Mesendoderm (in vitro differentiated cells): ENCODE results near the gene CHKB.

Experiments used
- DNase-seq: peaks from one replicate; pipeline ENCODE4 v3.0.0; 2013
- H2AK5ac ChIP-seq: 2 replicates; pipeline ENCODE4 v1.6.1; 2013; ENCODE audit warnings: low read length, inconsistent platforms
- H2BK120ac ChIP-seq: 2 replicates; pipeline ENCODE4 v1.6.1; 2013; ENCODE audit warnings: low read depth, mild to moderate bottlenecking, low read length, moderate library complexity, mixed read lengths
- H2BK15ac ChIP-seq: replicated peaks from 2 replicates; pipeline ENCODE4 v1.6.1; 2013; ENCODE audit warnings: low read depth, mild to moderate bottlenecking, moderate library complexity
- H2BK5ac ChIP-seq: 2 replicates; pipeline ENCODE4 v1.6.1; 2013; ENCODE audit warnings: low read length, inconsistent platforms
- H3K18ac ChIP-seq: 2 replicates; pipeline ENCODE4 v1.6.1; 2013; ENCODE audit warnings: mild to moderate bottlenecking, low read length, mixed read lengths
- H3K23ac ChIP-seq: one replicate; pipeline ENCODE4 v1.6.1; 2013; ENCODE audit warnings: low read length
- H3K27ac ChIP-seq: 2 replicates; pipeline ENCODE4 v1.5.1; 2013; ENCODE audit warnings: low read depth, mild to moderate bottlenecking, inconsistent platforms, low read length, moderate library complexity
- H3K27me3 ChIP-seq: 2 replicates; pipeline ENCODE4 v1.6.1; 2013; ENCODE audit warnings: low read length, control low read depth, mild to moderate bottlenecking, inconsistent platforms; ENCODE audit not compliant: insufficient read depth, poor library complexity
- H3K36me3 ChIP-seq: 2 replicates; pipeline ENCODE4 v1.6.1; 2013; ENCODE audit warnings: low read length, inconsistent platforms; ENCODE audit not compliant: control insufficient read depth, insufficient read depth
- H3K4ac ChIP-seq: one replicate; pipeline ENCODE4 v1.6.1; 2013; ENCODE audit warnings: low read depth, mild to moderate bottlenecking, low read length, moderate library complexity
- H3K4me1 ChIP-seq: 2 replicates; pipeline ENCODE4 v1.6.1; 2013; ENCODE audit warnings: low read depth, low read length, inconsistent platforms; ENCODE audit not compliant: control insufficient read depth
- H3K4me2 ChIP-seq: 2 replicates; pipeline ENCODE4 v1.6.1; 2013; ENCODE audit warnings: low read length
- H3K4me3 ChIP-seq: 2 replicates; pipeline ENCODE4 v1.5.1; 2013; ENCODE audit warnings: mild to moderate bottlenecking, low read length
- H3K56ac ChIP-seq: one replicate; pipeline ENCODE4 v1.6.1; 2013; ENCODE audit warnings: low read length
- H3K79me1 ChIP-seq: 2 replicates; pipeline ENCODE4 v1.6.1; 2013; ENCODE audit warnings: low read length, inconsistent platforms
- H3K79me2 ChIP-seq: 2 replicates; pipeline ENCODE4 v1.6.1; 2013; ENCODE audit warnings: mild to moderate bottlenecking, low read length; ENCODE audit not compliant: control insufficient read depth, insufficient read depth
- H3K9ac ChIP-seq: 2 replicates; pipeline ENCODE4 v1.6.1; 2013; ENCODE audit warnings: low read length, inconsistent platforms
- H4K5ac ChIP-seq: one replicate; pipeline ENCODE4 v1.6.1; 2013; ENCODE audit warnings: low read length
- H4K8ac ChIP-seq: one replicate; pipeline ENCODE4 v1.6.1; 2013; ENCODE audit warnings: low read depth, mild to moderate bottlenecking, control low read depth, low read length, moderate library complexity
- WGBS: extraction: QIAGEN DNeasy Blood & Tissue Kit; methylation state at CpG from one replicate; pipeline ENCODE4 v1.1.7; 2013; ENCODE audit warnings: low lambda C conversion rate, missing lambda C conversion rate; ENCODE audit not compliant: insufficient coverage; ENCODE audit errors: extremely low coverage; 5-methylcytosine and 5-hydroxymethylcytosine counted together

CHKB gene

DNA sequence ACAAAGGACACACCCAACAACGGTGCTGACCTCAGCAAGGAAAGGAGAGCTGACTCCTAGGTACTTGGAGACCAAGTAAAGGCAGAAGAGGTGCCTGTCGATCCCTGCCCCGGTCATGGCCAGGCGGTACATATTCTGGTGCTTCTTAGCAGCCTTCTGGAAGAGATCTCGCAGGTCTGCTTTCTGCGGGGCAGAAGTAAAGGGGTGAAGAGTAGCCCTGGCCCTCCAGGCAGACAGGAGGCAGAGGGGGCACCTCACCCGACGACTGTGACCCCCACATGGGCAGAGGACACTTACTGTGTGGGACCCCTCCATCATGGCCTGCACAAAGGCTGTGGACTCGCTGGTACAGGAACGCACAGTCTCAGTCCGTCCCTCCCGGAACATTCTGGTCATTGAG, 11.8 kb downstream of the CHKB start:
- Histone ChIP-seq H3K18ac (no peak overlapping the region), H2BK15ac (no peak overlapping the region), H3K27ac (no peak overlapping the region), H4K8ac (no peak overlapping the region), H3K4me1 (no peaks in the 10 kb centered on the region), H3K79me1 (no peaks in the 10 kb centered on the region), H2BK120ac (no peak overlapping the region), H3K4me3 (no peak overlapping the region), H3K4ac (no peak overlapping the region), H3K23ac (no peak overlapping the region), H4K5ac (no peak overlapping the region), H3K4me2 (no peak overlapping the region), H3K36me3 (peaks cover 24% of the 10 kb centered on the region), H3K79me2 (no peaks in the 10 kb centered on the region), H3K9ac (no peak overlapping the region), H3K56ac (no peak overlapping the region), H3K27me3 (no peaks in the 10 kb centered on the region), H2BK5ac (no peak overlapping the region), H2AK5ac (no peak overlapping the region)
- no CpG with 5 or more reads among the region's 12 CpGs for WGBS
- DNase-seq: no peak

DNA sequence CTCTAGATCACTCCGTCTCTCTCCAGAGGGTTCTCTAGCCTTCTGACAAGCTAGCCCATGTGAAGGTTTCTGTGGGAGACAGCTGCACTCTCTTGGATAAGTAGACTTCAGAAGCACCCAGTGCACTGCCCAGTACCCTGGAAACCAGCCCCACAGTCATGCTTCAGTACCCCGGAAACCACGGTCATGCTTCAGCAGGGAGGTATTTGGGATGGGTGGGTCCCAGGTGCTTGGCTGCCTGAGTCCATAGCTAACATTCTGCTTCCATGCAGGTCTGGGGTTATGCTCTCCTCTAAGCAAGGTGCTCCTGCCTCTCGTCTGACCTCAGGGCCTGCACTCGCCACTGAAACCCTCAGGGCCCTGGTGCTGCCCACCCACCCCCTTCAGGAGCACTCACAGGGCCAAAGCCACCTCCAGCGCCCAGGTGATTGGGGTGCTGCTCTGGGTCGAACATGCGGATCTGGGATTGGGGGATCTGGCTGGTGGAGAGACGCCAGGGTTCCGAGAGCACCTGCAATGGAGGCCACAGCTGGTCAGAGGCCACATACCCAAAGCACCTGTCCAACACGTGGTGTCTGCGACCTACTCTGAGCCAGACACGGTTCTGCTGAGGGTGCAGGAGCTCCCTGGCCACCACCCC, 12.6 kb downstream of the CHKB start:
- Histone ChIP-seq H3K4me2 (no peak overlapping the region), H3K23ac (no peak overlapping the region), H3K4me1 (no peaks in the 10 kb centered on the region), H3K36me3 (peaks cover 21% of the 10 kb centered on the region), H3K4ac (no peak overlapping the region), H3K27ac (no peak overlapping the region), H3K27me3 (no peaks in the 10 kb centered on the region), H2BK120ac (no peak overlapping the region), H3K56ac (no peak overlapping the region), H3K79me1 (no peaks in the 10 kb centered on the region), H3K4me3 (no peak overlapping the region), H2AK5ac (no peak overlapping the region), H3K9ac (no peak overlapping the region), H3K18ac (no peak overlapping the region), H4K5ac (no peak overlapping the region), H2BK15ac (no peak overlapping the region), H3K79me2 (no peaks in the 10 kb centered on the region), H4K8ac (no peak overlapping the region), H2BK5ac (no peak overlapping the region)
- no peak for DNase-seq
- no CpG with 5 or more reads among the region's 13 CpGs for WGBS

DNA sequence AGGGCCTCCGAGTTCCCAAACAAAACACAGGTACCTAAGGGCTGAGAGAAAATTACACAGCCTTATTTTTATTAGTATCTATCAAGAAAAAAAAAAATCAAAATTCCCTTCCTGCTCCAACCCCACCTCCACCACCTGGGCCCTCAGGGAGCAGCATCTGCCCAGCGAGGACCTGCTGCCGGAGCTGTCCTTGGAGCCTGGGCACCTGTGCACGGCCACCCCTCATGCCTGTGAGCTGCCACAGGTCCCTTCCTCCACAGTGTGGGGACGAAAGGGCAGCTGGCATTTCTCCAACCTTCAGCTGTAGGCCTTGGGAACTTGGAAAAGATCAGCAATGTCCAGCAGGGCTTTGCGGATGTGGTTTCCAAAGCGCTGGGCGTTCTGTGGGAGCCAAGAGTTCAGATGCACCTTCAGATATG, 13.6 kb downstream of the CHKB start:
- H2BK5ac ChIP-seq: no peak overlapping the region
- H4K8ac ChIP-seq: no peak overlapping the region
- H3K27me3 ChIP-seq: no peaks in the 10 kb centered on the region
- H3K56ac ChIP-seq: no peak overlapping the region
- no peaks in the 10 kb centered on the region for H3K79me2 ChIP-seq
- no peak overlapping the region for H3K23ac ChIP-seq
- H3K4me1 ChIP-seq: no peaks in the 10 kb centered on the region
- H3K79me1 ChIP-seq: no peaks in the 10 kb centered on the region
- H3K9ac ChIP-seq: no peak overlapping the region
- H2AK5ac ChIP-seq: no peak overlapping the region
- H3K4me3 ChIP-seq: no peak overlapping the region
- H4K5ac ChIP-seq: no peak overlapping the region
- H2BK15ac ChIP-seq: no peak overlapping the region
- no peak overlapping the region for H3K4ac ChIP-seq
- H3K27ac ChIP-seq: no peak overlapping the region
- H3K4me2 ChIP-seq: no peak overlapping the region
- no peak overlapping the region for H2BK120ac ChIP-seq
- WGBS: no CpG with 5 or more reads among the region's 8 CpGs
- DNase-seq: no peak
- peaks cover 19% of the 10 kb centered on the region for H3K36me3 ChIP-seq
- H3K18ac ChIP-seq: no peak overlapping the region

DNA sequence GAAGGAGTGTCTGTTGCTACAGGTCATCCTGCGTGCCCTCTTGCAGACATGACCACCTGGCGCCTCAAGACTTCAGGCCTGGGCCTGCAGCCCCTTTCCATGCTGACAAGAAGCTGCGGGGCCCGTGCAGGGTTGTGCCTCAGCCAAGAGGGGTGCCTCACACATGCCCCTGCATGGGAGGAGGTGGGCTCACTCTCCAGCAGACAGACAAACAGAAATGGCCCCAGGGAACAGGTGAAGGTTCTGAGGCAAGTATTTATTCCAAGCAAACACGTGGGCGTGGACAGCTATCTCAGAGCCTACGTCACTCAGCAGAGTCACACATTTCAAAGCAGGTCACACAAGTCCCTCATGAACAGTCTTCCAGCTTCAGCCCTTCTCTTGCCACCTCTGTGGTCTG, 14.0 kb downstream of the CHKB start:
- H3K18ac ChIP-seq: no peak overlapping the region
- H3K4ac ChIP-seq: no peak overlapping the region
- no peak overlapping the region for H3K4me3 ChIP-seq
- H3K4me1 ChIP-seq: no peaks in the 10 kb centered on the region
- no peaks in the 10 kb centered on the region for H3K79me2 ChIP-seq
- H2AK5ac ChIP-seq: no peak overlapping the region
- H3K56ac ChIP-seq: no peak overlapping the region
- H3K27ac ChIP-seq: no peak overlapping the region
- no peak overlapping the region for H2BK15ac ChIP-seq
- H4K8ac ChIP-seq: no peak overlapping the region
- WGBS: no CpG with 5 or more reads among the region's 7 CpGs
- no peak overlapping the region for H3K23ac ChIP-seq
- H2BK5ac ChIP-seq: no peak overlapping the region
- no peak overlapping the region for H2BK120ac ChIP-seq
- peaks cover 19% of the 10 kb centered on the region for H3K36me3 ChIP-seq
- H3K79me1 ChIP-seq: no peaks in the 10 kb centered on the region
- no peak for DNase-seq
- H3K27me3 ChIP-seq: no peaks in the 10 kb centered on the region
- H3K9ac ChIP-seq: no peak overlapping the region
- no peak overlapping the region for H3K4me2 ChIP-seq
- H4K5ac ChIP-seq: no peak overlapping the region

DNA sequence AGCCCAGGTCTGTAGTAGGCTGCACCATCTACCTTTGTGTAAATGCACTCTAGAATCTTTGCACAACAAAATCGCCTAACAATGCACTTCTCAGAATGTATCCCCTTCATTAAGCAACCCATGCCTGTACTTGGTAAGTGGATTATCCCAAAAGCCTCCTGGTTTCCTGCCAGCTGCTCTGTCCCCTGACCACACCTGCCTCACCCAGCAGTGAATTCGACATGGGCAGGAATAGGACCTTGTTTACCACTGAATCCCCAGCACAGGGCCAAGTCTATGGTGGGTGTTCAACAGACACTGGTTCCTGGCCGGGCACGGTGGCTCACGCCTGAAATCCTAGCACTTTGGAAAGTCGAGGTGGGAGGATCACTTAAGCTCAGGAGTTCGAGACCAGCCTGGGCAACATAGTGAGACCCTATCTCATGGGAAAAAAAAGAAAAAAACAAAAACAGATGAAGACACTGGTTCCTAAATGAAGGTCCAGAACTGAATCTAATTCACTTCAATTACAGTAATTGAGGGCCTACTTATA, 14.9 kb downstream of the CHKB start:
- no peak overlapping the region for H3K4me3 ChIP-seq
- H3K56ac ChIP-seq: no peak overlapping the region
- no peak overlapping the region for H3K27ac ChIP-seq
- DNase-seq: no peak
- no CpG with 5 or more reads among the region's 7 CpGs for WGBS
- peaks cover 19% of the 10 kb centered on the region for H3K36me3 ChIP-seq
- no peak overlapping the region for H4K8ac ChIP-seq
- H2AK5ac ChIP-seq: no peak overlapping the region
- H3K79me1 ChIP-seq: no peaks in the 10 kb centered on the region
- no peak overlapping the region for H3K4me2 ChIP-seq
- H3K23ac ChIP-seq: no peak overlapping the region
- H3K18ac ChIP-seq: no peak overlapping the region
- H3K79me2 ChIP-seq: no peaks in the 10 kb centered on the region
- no peak overlapping the region for H3K9ac ChIP-seq
- H4K5ac ChIP-seq: no peak overlapping the region
- H3K4me1 ChIP-seq: no peaks in the 10 kb centered on the region
- H3K4ac ChIP-seq: no peak overlapping the region
- H3K27me3 ChIP-seq: no peaks in the 10 kb centered on the region
- no peak overlapping the region for H2BK15ac ChIP-seq
- H2BK5ac ChIP-seq: no peak overlapping the region
- no peak overlapping the region for H2BK120ac ChIP-seq

DNA sequence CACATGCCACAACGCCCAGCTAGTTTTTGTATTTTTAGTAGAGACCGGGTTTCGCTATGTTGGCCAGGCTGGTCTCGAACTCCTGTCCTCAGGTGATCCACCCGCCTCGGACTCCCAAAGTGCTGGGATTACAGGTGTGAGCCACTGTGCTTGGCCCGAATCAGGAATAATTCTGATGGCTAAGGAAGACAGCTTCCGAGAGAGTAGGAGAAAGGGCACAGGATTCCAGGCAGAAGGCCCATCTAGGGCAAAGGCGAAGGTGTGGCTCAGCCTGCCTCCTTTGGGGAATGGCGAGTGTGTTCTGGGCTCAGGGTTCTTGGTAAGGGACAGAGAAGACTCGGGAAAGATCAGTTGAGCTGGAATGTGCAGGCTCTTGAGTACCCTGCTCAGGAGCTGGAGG, 18.4 kb downstream of the CHKB start:
- no CpG with 5 or more reads among the region's 11 CpGs for WGBS
- peaks cover 3% of the 10 kb centered on the region for H3K36me3 ChIP-seq
- no peak overlapping the region for H2BK15ac ChIP-seq
- H2AK5ac ChIP-seq: no peak overlapping the region
- no peak overlapping the region for H3K23ac ChIP-seq
- H3K56ac ChIP-seq: no peak overlapping the region
- H3K27me3 ChIP-seq: no peaks in the 10 kb centered on the region
- no peaks in the 10 kb centered on the region for H3K79me2 ChIP-seq
- no peak overlapping the region for H3K4me2 ChIP-seq
- H3K9ac ChIP-seq: no peak overlapping the region
- H3K18ac ChIP-seq: no peak overlapping the region
- H3K4me1 ChIP-seq: no peaks in the 10 kb centered on the region
- H3K27ac ChIP-seq: no peak overlapping the region
- DNase-seq: no peak
- H3K4me3 ChIP-seq: no peak overlapping the region
- no peak overlapping the region for H2BK5ac ChIP-seq
- no peak overlapping the region for H4K8ac ChIP-seq
- H3K79me1 ChIP-seq: no peaks in the 10 kb centered on the region
- no peak overlapping the region for H2BK120ac ChIP-seq
- no peak overlapping the region for H3K4ac ChIP-seq
- no peak overlapping the region for H4K5ac ChIP-seq
